B cell (primary cell): ENCODE results near the gene MALRD1. TPM values are rescaled to one million over a fixed set of nuclear protein-coding genes. Genes with fewer than 3 reads are reported as not detected.

Experiments
- ATAC-seq: fragments of 200-7000 bp; cut with Tn5 transposase; one replicate; pipeline ENCODE4 v1.10.0; 2021; ENCODE audit warnings: low read depth, mild to moderate bottlenecking, moderate number of reproducible peaks, moderate library complexity
- CTCF ChIA-PET: fragments of 350-600 bp; sonication (Branson Sonifier 250); formaldehyde crosslinking; loops from one replicate; lab custom pipeline; 2021; ENCODE audit warnings: antibody characterized with exemption, inconsistent platforms; lab: Charles Lee
- POLR2A ChIA-PET: fragments of 350-600 bp; sonication (Branson Sonifier 250); formaldehyde crosslinking; loops from one replicate; lab custom pipeline; 2021; ENCODE audit warnings: antibody characterized with exemption; lab: Charles Lee
- DNase-seq: peaks from one replicate; pipeline ENCODE4 v3.0.0; 2013
- H2AFZ ChIP-seq: 2 replicates; pipeline ENCODE4 v1.6.1; 2012; ENCODE audit warnings: mild to moderate bottlenecking, low read depth, low read length; ENCODE audit not compliant: insufficient read depth, poor library complexity, severe bottlenecking
- H3K27ac ChIP-seq, 2 donors: 1 replicate in 1 of 2; 2 replicates in 1 of 2; pipeline ENCODE4 v1.5.1; 2012 to 2013; ENCODE audit warnings: low read length in 2 of 2, mild to moderate bottlenecking in 2 of 2, moderate library complexity in 1 of 2
- H3K27me3 ChIP-seq, 4 experiments: fragments of 200-600 bp in 1 of 4; sonication (generic) in 1 of 4; replicated peaks in 1 of 4; 1 replicate in 2 of 4; 2 replicates in 2 of 4; pipeline versions ENCODE4 v1.6.1 to v1.7.0; 2013 to 2016; ENCODE audit warnings: low read length in 3 of 4, mild to moderate bottlenecking in 2 of 4, mixed read lengths in 1 of 4, moderate library complexity in 1 of 4; ENCODE audit not compliant: insufficient read depth in 4 of 4, control insufficient read depth in 3 of 4; ENCODE audit errors: control extremely low read depth in 1 of 4
- H3K36me3 ChIP-seq, 2 experiments: replicated peaks in 1 of 2; 1 replicate in 1 of 2; 2 replicates in 1 of 2; pipeline versions ENCODE4 v1.6.1 to v1.7.1; 2013; ENCODE audit warnings: low read length in 1 of 2; ENCODE audit not compliant: insufficient read depth in 2 of 2, control insufficient read depth in 1 of 2; ENCODE audit errors: control extremely low read depth in 1 of 2, extremely low read depth in 1 of 2
- H3K4me1 ChIP-seq, 2 donors: fragments of 200-600 bp in 1 of 2; sonication (generic) in 1 of 2; 1 replicate in 1 of 2; 2 replicates in 1 of 2; pipeline versions ENCODE4 v1.5.1 to v1.6.1; 2013 to 2017; ENCODE audit warnings: low read length in 2 of 2; ENCODE audit not compliant: control insufficient read depth in 2 of 2, insufficient read depth in 2 of 2
- H3K4me2 ChIP-seq: replicated peaks from 2 replicates; pipeline ENCODE3; 2012; ENCODE audit warnings: mild to moderate bottlenecking, low read depth, low read length; ENCODE audit not compliant: poor library complexity, severe bottlenecking
- H3K4me3 ChIP-seq, 5 experiments: fragments of 200-600 bp in 1 of 5; sonication (generic) in 1 of 5; 1 replicate in 3 of 5; 2 replicates in 2 of 5; pipeline versions ENCODE4 v1.5.1 to v1.7.0; 2011 to 2016; ENCODE audit warnings: low read length in 4 of 5, mild to moderate bottlenecking in 4 of 5, low read depth in 2 of 5, control low read depth in 1 of 5, moderate library complexity in 1 of 5; ENCODE audit not compliant: insufficient read depth in 1 of 5; ENCODE audit errors: control extremely low read depth in 1 of 5, extremely low read depth in 1 of 5
- H3K79me2 ChIP-seq: fragments of 200-600 bp; sonication (generic); one replicate; pipeline ENCODE4 v1.6.0; 2016; ENCODE audit warnings: low read length; ENCODE audit not compliant: control insufficient read depth, insufficient read depth
- H3K9ac ChIP-seq: fragments of 200-600 bp; sonication (generic); 2 replicates; pipeline ENCODE4 v1.6.1; 2017; ENCODE audit warnings: mild to moderate bottlenecking, low read length, moderate library complexity
- H3K9me3 ChIP-seq, 3 donors: one replicate each; pipeline versions ENCODE4 v1.6.1 to v1.7.1; 2013; ENCODE audit warnings: low read length in 2 of 3; ENCODE audit not compliant: control insufficient read depth in 2 of 3, insufficient read depth in 1 of 3; ENCODE audit errors: control extremely low read depth in 1 of 3
- H4K20me1 ChIP-seq: 2 replicates; pipeline ENCODE4 v1.6.0; 2012; ENCODE audit warnings: mild to moderate bottlenecking, low read length; ENCODE audit not compliant: insufficient read depth, control insufficient read depth, poor library complexity, severe bottlenecking
- H3K27ac Mint-ChIP-seq: one replicate; pipeline ENCODE4 v1.8.0; 2021; ENCODE audit warnings: mixed read lengths
- H3K27me3 Mint-ChIP-seq: one replicate; pipeline ENCODE4 v1.8.0; 2021; ENCODE audit warnings: mixed read lengths
- H3K4me1 Mint-ChIP-seq: one replicate; pipeline ENCODE4 v1.8.0; 2021; ENCODE audit warnings: mixed read lengths
- H3K4me3 Mint-ChIP-seq: one replicate; pipeline ENCODE4 v1.8.0; 2021; ENCODE audit warnings: mixed read lengths
- H3K9me3 Mint-ChIP-seq: one replicate; pipeline ENCODE4 v1.8.0; 2022; ENCODE audit warnings: mixed read lengths; ENCODE audit not compliant: insufficient read depth
- EZH2 ChIP-seq: IDR thresholded peaks from 2 replicates; pipeline ENCODE4 v1.6.1; 2012; ENCODE audit warnings: borderline replicate concordance, low read depth, mild to moderate bottlenecking, moderate library complexity, low read length; ENCODE audit not compliant: insufficient read depth, poor library complexity, severe bottlenecking
- WGBS: methylation state at CpG from one replicate; pipeline ENCODE4 v1.1.5; 2013; ENCODE audit warnings: missing lambda C conversion rate; ENCODE audit not compliant: insufficient coverage; 5-methylcytosine and 5-hydroxymethylcytosine counted together
- intact Hi-C: fragments of 100-400 bp; cut with micrococcal nuclease; formaldehyde crosslinking; loops from one replicate; pipeline ENCODE4 v1.10.0; 2022
- polyA plus RNA-seq: library from polyadenylated mRNA; depleted of rRNA; stranded (reverse); fragments of >200 nt; gene quantifications from 2 replicates; pipeline ENCODE4 v1.2.3, GENCODE V29; 2012
- total RNA-seq, 2 donors: library from RNA; stranded (reverse); fragments of 120-200 nt in 1 of 2; gene quantifications; 1 replicate in 1 of 2; 2 replicates in 1 of 2; pipeline versions ENCODE4 v1.2.3 to v1.2.4, GENCODE V29; 2013 to 2022
- TF ChIP-seq, protein P1 (sequence below): fragments of 200-600 bp; IDR thresholded peaks from one replicate; pipeline ENCODE4 v1.8.0; 2022; ENCODE audit warnings: antibody characterized with exemption, mild to moderate bottlenecking

MALRD1 gene
- total and polyA plus RNA-seq, 2 donors (not counting 1 experiment from before 2014, with no cell fraction given) = not detected

DNA sequence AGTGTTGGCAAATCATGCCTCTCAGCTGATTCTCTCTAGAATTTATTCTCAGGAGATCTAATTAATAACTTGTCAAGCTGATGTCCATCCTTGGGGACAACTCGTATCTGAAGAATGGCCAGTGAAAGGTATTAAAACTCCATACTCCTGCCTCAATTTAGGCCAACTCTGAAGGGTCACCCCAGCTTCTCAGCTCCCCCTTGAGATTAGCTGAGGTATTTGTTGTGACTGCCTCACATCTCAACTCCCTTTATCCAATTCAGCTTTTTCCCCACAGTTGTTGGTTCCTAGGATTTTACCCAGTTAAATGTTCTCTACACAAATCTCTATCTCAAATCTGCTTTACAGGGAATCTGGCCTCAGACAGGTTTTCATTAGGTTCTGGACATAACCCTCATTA is 182.4 kb downstream of the MALRD1 start:
- Histone ChIP-seq H3K79me2 (no peaks in the 10 kb centered on the region), H3K27me3 (no peaks in the 10 kb centered on the region), H3K27ac (no peak overlapping the region), H3K4me2 (no peak overlapping the region), H3K4me1 (no peaks in the 10 kb centered on the region), H3K9me3 (no peaks in the 10 kb centered on the region), H3K36me3 (no peaks in the 10 kb centered on the region), H3K4me3 (no peak overlapping the region), H2AFZ (no peak overlapping the region), H3K9ac (no peak overlapping the region), H4K20me1 (no peaks in the 10 kb centered on the region)
- Mint-ChIP-seq H3K4me1 (no peaks in the 10 kb centered on the region), H3K9me3 (peaks cover 2% of the 10 kb centered on the region), H3K4me3 (no peak overlapping the region), H3K27me3 (no peaks in the 10 kb centered on the region), H3K27ac (no peak overlapping the region)
- ChIA-PET POLR2A (no interaction called here), CTCF (no interaction called here)
- no peak for ATAC-seq
- TF ChIP-seq EZH2 = no peak
- TF ChIP-seq, protein P1, sequence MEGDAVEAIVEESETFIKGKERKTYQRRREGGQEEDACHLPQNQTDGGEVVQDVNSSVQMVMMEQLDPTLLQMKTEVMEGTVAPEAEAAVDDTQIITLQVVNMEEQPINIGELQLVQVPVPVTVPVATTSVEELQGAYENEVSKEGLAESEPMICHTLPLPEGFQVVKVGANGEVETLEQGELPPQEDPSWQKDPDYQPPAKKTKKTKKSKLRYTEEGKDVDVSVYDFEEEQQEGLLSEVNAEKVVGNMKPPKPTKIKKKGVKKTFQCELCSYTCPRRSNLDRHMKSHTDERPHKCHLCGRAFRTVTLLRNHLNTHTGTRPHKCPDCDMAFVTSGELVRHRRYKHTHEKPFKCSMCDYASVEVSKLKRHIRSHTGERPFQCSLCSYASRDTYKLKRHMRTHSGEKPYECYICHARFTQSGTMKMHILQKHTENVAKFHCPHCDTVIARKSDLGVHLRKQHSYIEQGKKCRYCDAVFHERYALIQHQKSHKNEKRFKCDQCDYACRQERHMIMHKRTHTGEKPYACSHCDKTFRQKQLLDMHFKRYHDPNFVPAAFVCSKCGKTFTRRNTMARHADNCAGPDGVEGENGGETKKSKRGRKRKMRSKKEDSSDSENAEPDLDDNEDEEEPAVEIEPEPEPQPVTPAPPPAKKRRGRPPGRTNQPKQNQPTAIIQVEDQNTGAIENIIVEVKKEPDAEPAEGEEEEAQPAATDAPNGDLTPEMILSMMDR = no peak
- intact Hi-C loops = no loop called here
- no peak for DNase-seq
- no CpG with 5 or more reads among the region's 1 CpG for whole genome bisulfite sequencing

DNA sequence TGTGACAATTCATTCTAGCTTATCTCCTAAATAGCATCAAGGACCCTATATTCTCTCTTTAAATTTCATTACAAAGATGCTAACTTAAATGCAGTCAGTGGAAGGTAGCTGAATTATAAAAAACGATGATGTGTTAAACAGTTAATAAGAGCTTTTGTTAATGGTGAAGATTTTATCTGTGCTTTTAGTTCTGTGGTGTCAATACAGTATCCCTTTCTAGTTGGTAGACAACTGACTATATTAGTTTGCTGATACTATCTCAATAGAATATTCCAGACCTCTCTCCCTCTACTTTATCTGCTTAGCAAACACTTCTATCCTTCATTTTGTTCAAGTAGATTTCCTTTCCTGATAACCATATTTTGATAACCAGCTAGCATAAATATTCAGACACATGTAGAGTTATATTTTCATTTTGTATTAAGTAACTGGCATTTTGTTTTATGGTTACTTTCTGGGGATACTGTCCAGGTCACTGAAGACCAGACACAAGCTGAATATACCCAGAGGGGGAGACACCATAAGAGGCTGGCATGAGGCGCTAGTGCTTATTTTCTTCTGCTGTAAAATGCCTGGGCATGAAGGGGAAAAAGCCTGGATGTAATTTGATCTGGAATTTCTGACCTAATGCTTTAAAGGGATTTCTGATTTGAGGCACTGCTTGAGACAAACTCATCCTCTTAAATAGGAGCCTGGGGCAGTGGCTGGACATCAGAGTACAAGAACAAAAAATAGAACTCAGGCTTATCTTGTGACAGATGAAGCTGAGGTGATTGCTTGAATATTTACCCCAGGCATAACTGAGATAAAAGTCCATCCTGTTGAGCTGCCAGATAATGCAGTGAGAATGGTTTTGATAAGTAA is 197.5 kb downstream of the MALRD1 start:
- Mint-ChIP-seq H3K27me3 (no peaks in the 10 kb centered on the region), H3K4me3 (no peak overlapping the region), H3K27ac (no peak overlapping the region), H3K9me3 (no peaks in the 10 kb centered on the region), H3K4me1 (no peaks in the 10 kb centered on the region)
- Histone ChIP-seq H3K4me1 (no peaks in the 10 kb centered on the region), H3K36me3 (no peaks in the 10 kb centered on the region), H3K9me3 (peaks cover 0 to 2% (median 0%) of the 10 kb centered on the region in 3 donors), H3K4me2 (no peak overlapping the region), H3K9ac (no peak overlapping the region), H3K4me3 (no peak overlapping the region), H3K79me2 (no peaks in the 10 kb centered on the region), H4K20me1 (no peaks in the 10 kb centered on the region), H3K27ac (no peak overlapping the region), H3K27me3 (no peaks in the 10 kb centered on the region), H2AFZ (no peak overlapping the region)
- no peak for ATAC-seq
- ChIA-PET CTCF (interaction anchor here (1.3 kb wide), 1 partner anchor 13 kb away, joined by 3 read pairs; no protein-coding TSS in a partner anchor), POLR2A (no interaction called here)
- DNase-seq = no peak
- WGBS = no CpG with 5 or more reads among the region's 2 CpGs
- intact Hi-C loops = no loop called here
- TF ChIP-seq, protein P1 = no peak
- no peak for TF ChIP-seq EZH2
